Gastroesophageal sphincter (tissue), 4 donors: Measurements from ENCODE around the gene ARRDC5. TPM values are rescaled to one million over a fixed set of nuclear protein-coding genes. Genes with fewer than 3 reads are reported as not detected.
"Not testable (repeated sequence)": the region's sequence is repeated elsewhere in the genome, so short reads cannot be mapped to it uniquely, and the experiment has no call there.

ENCODE experiments used
- ATAC-seq: fragments of 150-250 bp; one replicate; pipeline ENCODE4 v1.9.1; 2016; ENCODE audit warnings: mild to moderate bottlenecking, moderate library complexity
- H3K27ac ChIP-seq, 4 donors: fragments of 200-600 bp; sonication (generic) in 3 of 4; 1 replicate in 3 of 4; 2 replicates in 1 of 4; pipeline ENCODE4 v1.5.1; 2016 to 2019
- H3K27me3 ChIP-seq: fragments of 200-600 bp; sonication (generic); one replicate; pipeline ENCODE4 v1.5.1; 2019
- H3K36me3 ChIP-seq, 2 donors: fragments of 200-600 bp; sonication (generic); one replicate each; pipeline ENCODE4 v1.5.1; 2019; ENCODE audit warnings: control low read depth in 1 of 2
- H3K4me1 ChIP-seq, 3 donors: fragments of 200-600 bp; sonication (generic); 1 replicate in 2 of 3; 2 replicates in 1 of 3; pipeline ENCODE4 v1.5.1; 2016 to 2019; ENCODE audit warnings: control low read depth in 2 of 3
- H3K4me3 ChIP-seq, 2 donors: fragments of 200-600 bp; sonication (generic); one replicate each; pipeline ENCODE4 v1.5.1; 2019; ENCODE audit warnings: mild to moderate bottlenecking in 1 of 2, moderate library complexity in 1 of 2
- H3K9me3 ChIP-seq, 3 donors: fragments of 200-600 bp; sonication (generic); one replicate each; pipeline ENCODE4 v1.5.1; 2017 to 2019; ENCODE audit warnings: control low read depth in 2 of 3
- EP300 ChIP-seq: sonication (generic); formaldehyde crosslinking; IDR thresholded peaks from one replicate; pipeline ENCODE4 v1.6.1; 2017; ENCODE audit warnings: antibody characterized with exemption, mild to moderate bottlenecking
- POLR2A ChIP-seq, 2 donors: fragments of 450-650 bp; IDR thresholded peaks; one replicate each; pipeline ENCODE4 v1.6.1; 2017; ENCODE audit warnings: antibody characterized with exemption in 2 of 2, mild to moderate bottlenecking in 2 of 2, moderate library complexity in 1 of 2
- POLR2AphosphoS5 ChIP-seq: sonication (generic); formaldehyde crosslinking; IDR thresholded peaks from one replicate; pipeline ENCODE4 v1.6.1; 2017; ENCODE audit warnings: antibody characterized with exemption
- WGBS, 2 donors: methylation state at CpG; one replicate each; pipeline ENCODE4 v1.1.5; 2018; ENCODE audit warnings: low coverage in 1 of 2; 5-methylcytosine and 5-hydroxymethylcytosine counted together
- total RNA-seq, 4 donors: library from RNA; depleted of rRNA; stranded (reverse); fragments of >200 nt; gene quantifications; one replicate each; pipeline ENCODE4 v1.1.0, GENCODE V29; 2016
- TF ChIP-seq, protein P1 (sequence below), 4 experiments: fragments of 200-600 bp in 2 of 4; fragments of 450-650 bp in 2 of 4; sonication (generic) in 1 of 4; IDR thresholded peaks; one replicate each; pipeline ENCODE4 v1.5.1; 2017 to 2019; ENCODE audit warnings: antibody characterized with exemption in 4 of 4, mild to moderate bottlenecking in 2 of 4, moderate library complexity in 2 of 4

Gene ARRDC5
- 1 to 10 TPM in 1 of 4 donors, not detected in 3; 1.1 TPM for total RNA-seq

GRCh38 chr19:4902796-4903195, at the start of gene ARRDC5:
TSS of gene ARRDC5 (minus strand) at chr19:4902896. CDS start at chr19:4902825, 71 bp downstream.
- no peaks in the 10 kb centered on the region for H3K9me3 ChIP-seq
- 34 to 56% methylated on average over 3 to 5 of the region's 7 CpGs for WGBS, 2 donors
- no peak within 1 kb of the TSS for H3K4me3 ChIP-seq
- ATAC-seq, result no peak
- no peak within 1 kb of the TSS for H3K27ac ChIP-seq
- no peaks in the 10 kb centered on the region for H3K4me1 ChIP-seq
- H3K27me3 ChIP-seq, result peaks cover 6% of the 10 kb centered on the region
- H3K36me3 ChIP-seq, result no peaks in the 10 kb centered on the region
- TF ChIP-seq, protein P1, sequence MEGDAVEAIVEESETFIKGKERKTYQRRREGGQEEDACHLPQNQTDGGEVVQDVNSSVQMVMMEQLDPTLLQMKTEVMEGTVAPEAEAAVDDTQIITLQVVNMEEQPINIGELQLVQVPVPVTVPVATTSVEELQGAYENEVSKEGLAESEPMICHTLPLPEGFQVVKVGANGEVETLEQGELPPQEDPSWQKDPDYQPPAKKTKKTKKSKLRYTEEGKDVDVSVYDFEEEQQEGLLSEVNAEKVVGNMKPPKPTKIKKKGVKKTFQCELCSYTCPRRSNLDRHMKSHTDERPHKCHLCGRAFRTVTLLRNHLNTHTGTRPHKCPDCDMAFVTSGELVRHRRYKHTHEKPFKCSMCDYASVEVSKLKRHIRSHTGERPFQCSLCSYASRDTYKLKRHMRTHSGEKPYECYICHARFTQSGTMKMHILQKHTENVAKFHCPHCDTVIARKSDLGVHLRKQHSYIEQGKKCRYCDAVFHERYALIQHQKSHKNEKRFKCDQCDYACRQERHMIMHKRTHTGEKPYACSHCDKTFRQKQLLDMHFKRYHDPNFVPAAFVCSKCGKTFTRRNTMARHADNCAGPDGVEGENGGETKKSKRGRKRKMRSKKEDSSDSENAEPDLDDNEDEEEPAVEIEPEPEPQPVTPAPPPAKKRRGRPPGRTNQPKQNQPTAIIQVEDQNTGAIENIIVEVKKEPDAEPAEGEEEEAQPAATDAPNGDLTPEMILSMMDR (IDR thresholded peaks at IDR 0.05), result no peak
- no peak for TF ChIP-seq EP300
- no peak for TF ChIP-seq POLR2AphosphoS5
- TF ChIP-seq POLR2A (IDR thresholded peaks at IDR 0.05), result no peak

DNA sequence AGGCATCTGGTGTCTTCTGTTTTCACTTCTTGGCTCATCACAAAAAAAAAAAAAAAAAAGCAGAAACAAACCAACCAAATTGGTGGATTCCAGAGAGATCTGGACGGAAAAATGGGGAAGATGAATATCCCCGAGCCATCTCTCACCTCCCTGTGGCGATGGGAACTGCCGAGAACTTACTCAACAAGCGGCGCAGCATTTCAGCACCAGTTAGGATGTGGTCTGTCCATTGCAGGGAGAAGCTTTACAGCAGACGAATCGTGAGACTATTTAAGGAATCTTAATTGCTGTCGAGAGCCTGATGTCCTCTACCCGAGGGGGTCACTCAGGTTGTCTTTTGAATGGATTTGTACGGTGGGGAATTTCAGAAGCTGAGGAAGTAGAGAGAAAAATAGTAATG, 49.0 kb upstream of the ARRDC5 start:
- no peak overlapping the region for H3K4me3 ChIP-seq
- no peaks in the 10 kb centered on the region for H3K4me1 ChIP-seq
- ATAC-seq, result no peak
- H3K27me3 ChIP-seq, result no peaks in the 10 kb centered on the region
- H3K27ac ChIP-seq, result no peak overlapping the region
- H3K9me3 ChIP-seq, result no peaks in the 10 kb centered on the region
- WGBS, 2 donors, result 79 to 83% methylated on average over 10 to 11 of the region's 11 CpGs
- TF ChIP-seq POLR2A (IDR thresholded peaks at IDR 0.05) (no peak), EP300 (no peak), POLR2AphosphoS5 (no peak)
- TF ChIP-seq, protein P1 (IDR thresholded peaks at IDR 0.05), result no peak
- H3K36me3 ChIP-seq, result no peaks in the 10 kb centered on the region

DNA sequence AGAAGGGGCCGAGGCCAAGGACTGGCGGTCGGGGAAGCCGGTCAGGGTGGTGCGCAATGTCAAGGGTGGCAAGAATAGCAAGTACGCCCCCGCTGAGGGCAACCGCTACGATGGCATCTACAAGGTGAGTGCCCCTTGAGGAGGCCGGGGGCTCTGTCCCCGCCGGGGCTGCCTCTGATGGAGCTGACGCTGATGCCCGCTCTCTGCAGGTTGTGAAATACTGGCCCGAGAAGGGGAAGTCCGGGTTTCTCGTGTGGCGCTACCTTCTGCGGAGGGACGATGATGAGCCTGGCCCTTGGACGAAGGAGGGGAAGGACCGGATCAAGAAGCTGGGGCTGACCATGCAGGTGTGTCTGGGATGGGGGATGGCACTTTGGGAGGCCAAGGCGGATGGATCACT, 48.0 kb upstream of the ARRDC5 start:
- ATAC-seq, result not testable (repeated sequence)

GRCh38 chr19:4941638-4942169, 39.0 kb upstream of the ARRDC5 start:
- H3K27ac ChIP-seq, H3K9me3 ChIP-seq, H3K4me1 ChIP-seq, ATAC-seq, H3K36me3 ChIP-seq, H3K27me3 ChIP-seq, H3K4me3 ChIP-seq: not testable (repeated sequence)
- WGBS, 2 donors, result 89 to 97% methylated on average over 5 to 6 of the region's 35 CpGs

More for the DNA sequence above, 48.0 kb upstream of the ARRDC5 start:
- not testable (repeated sequence) for H3K36me3 ChIP-seq, H3K4me1 ChIP-seq, H3K4me3 ChIP-seq, H3K27me3 ChIP-seq, H3K27ac ChIP-seq, H3K9me3 ChIP-seq
- WGBS, 2 donors, result 94% methylated on average over 3 of the region's 23 CpGs; no CpG with 5 or more reads in 1 of the 2 donors

DNA sequence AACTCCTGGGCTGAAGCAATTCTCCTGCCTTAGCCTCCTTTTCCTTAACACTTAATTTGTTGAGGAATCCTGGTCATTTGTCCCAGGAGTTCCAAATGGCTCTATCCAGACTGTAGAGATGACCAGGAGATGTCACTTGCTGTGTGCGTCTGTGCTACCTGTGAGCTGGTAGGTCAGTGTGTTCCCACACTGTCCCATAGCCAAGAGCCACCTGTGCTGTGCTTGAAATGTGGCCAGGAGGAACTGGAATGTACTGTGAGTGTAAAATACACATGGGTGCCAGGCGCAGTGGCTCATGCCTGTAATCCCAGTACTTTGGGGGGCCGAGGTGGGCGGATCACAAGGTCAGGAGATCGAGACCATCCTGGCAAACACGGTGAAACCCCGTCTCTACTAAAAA, 36.8 kb upstream of the ARRDC5 start:
- Histone ChIP-seq H3K4me3 (no peak overlapping the region), H3K4me1 (no peaks in the 10 kb centered on the region), H3K9me3 (no peaks in the 10 kb centered on the region), H3K27me3 (no peaks in the 10 kb centered on the region), H3K36me3 (no peaks in the 10 kb centered on the region), H3K27ac (no peak overlapping the region)
- TF ChIP-seq, protein P1 (IDR thresholded peaks at IDR 0.05), result no peak
- TF ChIP-seq POLR2AphosphoS5 (no peak), POLR2A (IDR thresholded peaks at IDR 0.05) (no peak)
- ATAC-seq, result no peak
- WGBS, 2 donors, result 89 to 93% methylated on average over 4 to 7 of the region's 7 CpGs

- H3K4me3 ChIP-seq, H3K27ac ChIP-seq, H3K4me1 ChIP-seq, H3K36me3 ChIP-seq, H3K27me3 ChIP-seq, H3K9me3 ChIP-seq, ATAC-seq: not testable (repeated sequence)
- 89 to 94% methylated on average over 3 to 4 of the region's 4 CpGs for WGBS, 2 donors
These were observed 35.8 kb upstream of the ARRDC5 start for GRCh38 chr19:4938461-4938860.
